Kidney (tissue), 14 donors: ENCODE results near the gene AGBL4. TPM values are rescaled to one million over a fixed set of nuclear protein-coding genes. Genes with fewer than 3 reads are reported as not detected.

Experiments
- DNase-seq, 5 donors: peaks; one replicate each; pipeline ENCODE4 v3.0.0-alpha.2; 2013 to 2020
- FAIRE-seq: peaks from 2 replicates; lab custom pipeline; 2012; peaks lifted over from hg19 to GRCh38; lab: Jason Lieb, UNC
- H3K27ac ChIP-seq, 2 donors: one replicate each; pipeline ENCODE4 v1.7.0; 2013; ENCODE audit warnings: low read depth in 2 of 2, low read length in 2 of 2, inconsistent platforms in 1 of 2
- H3K27me3 ChIP-seq: one replicate; pipeline ENCODE4 v1.7.1; 2013; ENCODE audit warnings: low read length, inconsistent platforms; ENCODE audit not compliant: control insufficient read depth, insufficient read depth
- H3K36me3 ChIP-seq, 3 donors: one replicate each; pipeline versions ENCODE4 v1.7.0 to v1.7.1; 2013; ENCODE audit warnings: low read length in 3 of 3, control low read depth in 1 of 3, inconsistent platforms in 1 of 3; ENCODE audit not compliant: insufficient read depth in 3 of 3, control insufficient read depth in 2 of 3
- H3K4me1 ChIP-seq, 3 donors: one replicate each; pipeline versions ENCODE4 v1.7.0 to v1.7.1; 2013; ENCODE audit warnings: low read length in 3 of 3, inconsistent platforms in 1 of 3, low read depth in 1 of 3; ENCODE audit not compliant: control insufficient read depth in 2 of 3, insufficient read depth in 2 of 3
- H3K4me3 ChIP-seq, 3 donors: one replicate each; pipeline versions ENCODE4 v1.7.0 to v1.8.1; 2013; ENCODE audit warnings: low read length in 3 of 3, control low read depth in 1 of 3, inconsistent platforms in 1 of 3
- H3K9ac ChIP-seq, 3 donors: one replicate each; pipeline versions ENCODE4 v1.7.0 to v1.7.1; 2013; ENCODE audit warnings: low read length in 3 of 3, control low read depth in 1 of 3, inconsistent platforms in 1 of 3
- H3K9me3 ChIP-seq, 3 donors: one replicate each; pipeline versions ENCODE4 v1.7.0 to v1.7.1; 2013; ENCODE audit warnings: low read length in 3 of 3, control low read depth in 1 of 3, inconsistent platforms in 1 of 3; ENCODE audit not compliant: control insufficient read depth in 2 of 3, insufficient read depth in 1 of 3
- CTCF ChIP-seq: IDR thresholded peaks from 3 replicates; pipeline ENCODE4 v1.5.1; 2012; ENCODE audit warnings: mild to moderate bottlenecking, moderate library complexity, borderline replicate concordance; ENCODE audit not compliant: insufficient read depth; ENCODE audit errors: extremely low read depth
- intact Hi-C: fragments of 100-400 bp; cut with DNase I; formaldehyde crosslinking; loops from one replicate; pipeline ENCODE4 v1.11.1; 2022
- polyA plus RNA-seq: library from polyadenylated mRNA; stranded (reverse); fragments of 350-450 nt; fragmentation: Illumina TruSeq; extraction: RNeasy Lipid Tissue Mini Kit (QIAGEN cat#74804); gene quantifications from one replicate; pipeline ENCODE4 v1.2.3, GENCODE V29; 2014; ENCODE audit warnings: low read depth, low replicate concordance; ENCODE audit not compliant: insufficient read depth
- total RNA-seq: library from RNA; stranded (reverse); fragmentation: NEBNext Ultra II Directional; extraction: Animal tissue kit (Norgen Biotek cat#: 25700); gene quantifications from one replicate; pipeline ENCODE4 v1.2.1, GENCODE V29; 2021
- donor health status: control.
- donor health status: control.
- donor health status: control.
- donor health status: control.
- donor health status: control.
- donor health status: DM: yes; HTN: yes; CAD: no.
- donor health status: Normal renal cell carcinoma (clear cell type).

Gene AGBL4
- total and polyA plus RNA-seq, 2 donors from 2014 or later = 1.5 to 2.7 TPM

DNA sequence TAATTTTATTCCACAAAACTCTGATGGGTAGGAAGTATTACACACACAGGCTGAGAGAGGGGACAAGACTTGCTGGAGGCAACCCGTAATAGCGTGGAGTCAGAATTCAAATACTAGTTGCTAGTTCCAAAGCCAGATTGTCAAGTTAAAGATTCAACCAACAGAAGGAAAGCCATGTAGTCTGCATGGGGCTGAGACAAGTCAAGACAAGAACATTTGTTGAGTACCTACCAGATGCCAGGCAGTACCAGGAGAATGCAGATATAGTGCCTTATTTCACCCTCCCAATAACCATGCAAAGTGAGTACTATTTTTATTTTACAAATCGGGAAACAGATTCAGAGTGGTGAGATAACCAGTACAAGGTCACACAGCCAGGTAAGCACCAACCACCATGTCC, 1441.3 kb downstream of the AGBL4 start:
- H3K27me3 ChIP-seq = no peaks in the 10 kb centered on the region
- DNase-seq (no peak), FAIRE-seq (no peak)
- no peaks in the 10 kb centered on the region for H3K9me3 ChIP-seq
- intact Hi-C loops = no loop called here
- H3K4me3 ChIP-seq = no peak overlapping the region
- H3K36me3 ChIP-seq = no peaks in the 10 kb centered on the region
- no peak overlapping the region for H3K9ac ChIP-seq
- no peak overlapping the region for H3K27ac ChIP-seq
- no peak for TF ChIP-seq CTCF
- H3K4me1 ChIP-seq = peaks cover 0 to 5% (median 0%) of the 10 kb centered on the region in 3 donors

DNA sequence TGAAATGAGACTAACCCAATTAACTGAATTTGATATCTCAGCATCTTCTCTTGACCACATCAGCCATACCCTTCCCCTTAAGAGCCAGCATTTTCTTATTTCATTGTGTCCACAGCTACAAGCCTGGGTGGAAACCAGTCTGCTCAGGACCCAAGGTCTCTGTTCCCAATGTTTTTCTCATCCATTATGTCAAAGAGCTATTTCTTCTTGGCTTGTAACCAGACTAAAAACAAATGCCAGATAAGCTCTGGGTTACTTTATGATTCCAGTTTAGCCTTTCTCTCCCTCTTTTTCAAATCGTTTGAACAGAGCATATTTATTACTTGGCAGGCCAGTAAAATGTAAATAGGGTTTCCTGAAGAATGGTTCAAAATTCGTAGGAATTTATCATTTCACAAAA, 1442.5 kb downstream of the AGBL4 start:
- DNase-seq = peak in 2 of 5 donors; percentile 67 to 77
- no peak overlapping the region for H3K9ac ChIP-seq
- TF ChIP-seq CTCF = no peak
- intact Hi-C loops = no loop called here
- H3K27me3 ChIP-seq = no peaks in the 10 kb centered on the region
- H3K36me3 ChIP-seq = no peaks in the 10 kb centered on the region
- peaks cover 0 to 8% (median 0%) of the 10 kb centered on the region in 3 donors for H3K4me1 ChIP-seq
- no peaks in the 10 kb centered on the region for H3K9me3 ChIP-seq
- H3K27ac ChIP-seq = no peak overlapping the region
- no peak for FAIRE-seq
- no peak overlapping the region for H3K4me3 ChIP-seq

- no peak overlapping the region for H3K9ac ChIP-seq
- H3K27me3 ChIP-seq = no peaks in the 10 kb centered on the region
- no peak overlapping the region for H3K4me3 ChIP-seq
- no peaks in the 10 kb centered on the region for H3K9me3 ChIP-seq
- DNase-seq (no peak), FAIRE-seq (no peak)
- intact Hi-C loops = loop anchor here (10.0 kb wide), 1 partner anchor 118 kb away; no protein-coding TSS in a partner anchor
- H3K4me1 ChIP-seq = peaks cover 0 to 8% (median 0%) of the 10 kb centered on the region in 3 donors
- no peaks in the 10 kb centered on the region for H3K36me3 ChIP-seq
- no peak for TF ChIP-seq CTCF
- H3K27ac ChIP-seq = no peak overlapping the region
Measured at GRCh38 chr1:48576565-48576964, 1447.2 kb downstream of the AGBL4 start.
